Measurements from ENCODE around the gene SETD5.

GRCh38 chr3:9397906-9398699 lies 688 bp downstream of the SETD5 start:
- TF ChIP-seq CSDC2 (CRISPR knock-in tag; IDR thresholded peaks at IDR 0.05), result no peak
- no peak for TF ChIP-seq ARNTL (CRISPR knock-in tag; IDR thresholded peaks at IDR 0.05; ENCODE audit: borderline replicate concordance, low read depth)
- TF ChIP-seq, protein P1, sequence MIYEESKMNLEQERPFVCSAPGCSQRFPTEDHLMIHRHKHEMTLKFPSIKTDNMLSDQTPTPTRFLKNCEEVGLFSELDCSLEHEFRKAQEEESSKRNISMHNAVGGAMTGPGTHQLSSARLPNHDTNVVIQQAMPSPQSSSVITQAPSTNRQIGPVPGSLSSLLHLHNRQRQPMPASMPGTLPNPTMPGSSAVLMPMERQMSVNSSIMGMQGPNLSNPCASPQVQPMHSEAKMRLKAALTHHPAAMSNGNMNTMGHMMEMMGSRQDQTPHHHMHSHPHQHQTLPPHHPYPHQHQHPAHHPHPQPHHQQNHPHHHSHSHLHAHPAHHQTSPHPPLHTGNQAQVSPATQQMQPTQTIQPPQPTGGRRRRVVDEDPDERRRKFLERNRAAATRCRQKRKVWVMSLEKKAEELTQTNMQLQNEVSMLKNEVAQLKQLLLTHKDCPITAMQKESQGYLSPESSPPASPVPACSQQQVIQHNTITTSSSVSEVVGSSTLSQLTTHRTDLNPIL (CRISPR knock-in tag; IDR thresholded peaks at IDR 0.05; ENCODE audit: low read depth), result no peak
- TF ChIP-seq PATZ1 (CRISPR knock-in tag; IDR thresholded peaks at IDR 0.05; ENCODE audit: borderline replicate concordance), result no peak
- no peak for TF ChIP-seq ZFP3 (CRISPR knock-in tag; IDR thresholded peaks at IDR 0.05)
